Ishikawa (cell line): ENCODE measurements around the gene PEX1.

ENCODE experiments used
- CEBPB ChIP-seq: IDR thresholded peaks from 2 replicates; pipeline ENCODE4 v1.6.1; 2012
- CREB1 ChIP-seq: IDR thresholded peaks from 2 replicates; pipeline ENCODE4 v1.6.1; 2012; ENCODE audit warnings: low read depth
- EGR1 ChIP-seq: IDR thresholded peaks from 2 replicates; pipeline ENCODE4 v1.6.1; 2012
- EP300 ChIP-seq: IDR thresholded peaks from 2 replicates; pipeline ENCODE4 v1.6.1; 2012; ENCODE audit warnings: borderline replicate concordance
- FOXM1 ChIP-seq: IDR thresholded peaks from 2 replicates; pipeline ENCODE4 v1.6.1; 2012; ENCODE audit warnings: low read depth, borderline replicate concordance
- NFIC ChIP-seq: IDR thresholded peaks from 2 replicates; pipeline ENCODE4 v1.6.1; 2012
- RAD21 ChIP-seq: IDR thresholded peaks from 2 replicates; pipeline ENCODE4 v1.6.1; 2012; ENCODE audit warnings: low read depth
- TAF1 ChIP-seq: IDR thresholded peaks from 2 replicates; pipeline ENCODE4 v1.6.1; 2012; ENCODE audit warnings: low read depth, mild to moderate bottlenecking
- TCF12 ChIP-seq: IDR thresholded peaks from 2 replicates; pipeline ENCODE4 v1.6.1; 2012; ENCODE audit warnings: low read depth
- TEAD4 ChIP-seq: IDR thresholded peaks from 2 replicates; pipeline ENCODE4 v1.6.1; 2012
- YY1 ChIP-seq: IDR thresholded peaks from 2 replicates; pipeline ENCODE4 v1.6.1; 2012; ENCODE audit warnings: low read depth
- ZBTB7A ChIP-seq: IDR thresholded peaks from 2 replicates; pipeline ENCODE4 v1.6.1; 2012; ENCODE audit warnings: low read depth
- TF ChIP-seq, protein P1 (sequence below): IDR thresholded peaks from 2 replicates; pipeline ENCODE4 v1.6.1; 2012
- TF ChIP-seq, protein P2 (sequence below): IDR thresholded peaks from 2 replicates; pipeline ENCODE4 v1.6.1; 2012
- TF ChIP-seq, protein P3 (sequence below): IDR thresholded peaks from 2 replicates; pipeline ENCODE4 v1.6.1; 2012; ENCODE audit warnings: low read depth, mild to moderate bottlenecking

The PEX1 gene

DNA sequence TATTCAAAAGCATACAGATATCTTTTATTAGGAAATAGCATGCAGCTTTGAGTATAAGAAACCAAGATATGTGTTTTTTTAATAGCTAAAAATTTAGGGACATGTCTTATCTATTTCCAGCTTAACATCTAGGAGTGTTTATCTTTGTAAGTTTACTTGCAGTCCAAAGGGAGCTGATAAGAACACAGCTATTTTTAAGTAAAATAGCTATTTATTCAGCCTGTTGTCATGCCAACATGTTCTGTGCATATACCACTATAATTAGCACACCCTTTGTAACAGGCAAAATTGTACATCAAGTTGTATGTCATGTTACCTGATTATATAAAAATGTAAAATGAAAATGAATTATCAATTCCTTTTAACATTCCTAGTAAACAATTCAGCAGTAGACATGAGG lies 32.3 kb upstream of the PEX1 start:
- TF ChIP-seq TEAD4 (no peak), TAF1 (no peak), CEBPB (no peak), ZBTB7A (no peak), YY1 (no peak), EP300 (no peak), CREB1 (no peak), NFIC (no peak), EGR1 (no peak), RAD21 (no peak), FOXM1 (no peak), TCF12 (no peak)
- TF ChIP-seq, protein P1, sequence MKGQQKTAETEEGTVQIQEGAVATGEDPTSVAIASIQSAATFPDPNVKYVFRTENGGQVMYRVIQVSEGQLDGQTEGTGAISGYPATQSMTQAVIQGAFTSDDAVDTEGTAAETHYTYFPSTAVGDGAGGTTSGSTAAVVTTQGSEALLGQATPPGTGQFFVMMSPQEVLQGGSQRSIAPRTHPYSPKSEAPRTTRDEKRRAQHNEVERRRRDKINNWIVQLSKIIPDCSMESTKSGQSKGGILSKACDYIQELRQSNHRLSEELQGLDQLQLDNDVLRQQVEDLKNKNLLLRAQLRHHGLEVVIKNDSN: no peak
- TF ChIP-seq, protein P2, sequence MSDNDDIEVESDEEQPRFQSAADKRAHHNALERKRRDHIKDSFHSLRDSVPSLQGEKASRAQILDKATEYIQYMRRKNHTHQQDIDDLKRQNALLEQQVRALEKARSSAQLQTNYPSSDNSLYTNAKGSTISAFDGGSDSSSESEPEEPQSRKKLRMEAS: no peak
- TF ChIP-seq, protein P3, sequence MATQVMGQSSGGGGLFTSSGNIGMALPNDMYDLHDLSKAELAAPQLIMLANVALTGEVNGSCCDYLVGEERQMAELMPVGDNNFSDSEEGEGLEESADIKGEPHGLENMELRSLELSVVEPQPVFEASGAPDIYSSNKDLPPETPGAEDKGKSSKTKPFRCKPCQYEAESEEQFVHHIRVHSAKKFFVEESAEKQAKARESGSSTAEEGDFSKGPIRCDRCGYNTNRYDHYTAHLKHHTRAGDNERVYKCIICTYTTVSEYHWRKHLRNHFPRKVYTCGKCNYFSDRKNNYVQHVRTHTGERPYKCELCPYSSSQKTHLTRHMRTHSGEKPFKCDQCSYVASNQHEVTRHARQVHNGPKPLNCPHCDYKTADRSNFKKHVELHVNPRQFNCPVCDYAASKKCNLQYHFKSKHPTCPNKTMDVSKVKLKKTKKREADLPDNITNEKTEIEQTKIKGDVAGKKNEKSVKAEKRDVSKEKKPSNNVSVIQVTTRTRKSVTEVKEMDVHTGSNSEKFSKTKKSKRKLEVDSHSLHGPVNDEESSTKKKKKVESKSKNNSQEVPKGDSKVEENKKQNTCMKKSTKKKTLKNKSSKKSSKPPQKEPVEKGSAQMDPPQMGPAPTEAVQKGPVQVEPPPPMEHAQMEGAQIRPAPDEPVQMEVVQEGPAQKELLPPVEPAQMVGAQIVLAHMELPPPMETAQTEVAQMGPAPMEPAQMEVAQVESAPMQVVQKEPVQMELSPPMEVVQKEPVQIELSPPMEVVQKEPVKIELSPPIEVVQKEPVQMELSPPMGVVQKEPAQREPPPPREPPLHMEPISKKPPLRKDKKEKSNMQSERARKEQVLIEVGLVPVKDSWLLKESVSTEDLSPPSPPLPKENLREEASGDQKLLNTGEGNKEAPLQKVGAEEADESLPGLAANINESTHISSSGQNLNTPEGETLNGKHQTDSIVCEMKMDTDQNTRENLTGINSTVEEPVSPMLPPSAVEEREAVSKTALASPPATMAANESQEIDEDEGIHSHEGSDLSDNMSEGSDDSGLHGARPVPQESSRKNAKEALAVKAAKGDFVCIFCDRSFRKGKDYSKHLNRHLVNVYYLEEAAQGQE: no peak

GRCh38 chr7:92557808-92558362 lies 29.6 kb upstream of the PEX1 start:
- no peak for TF ChIP-seq FOXM1
- no peak for TF ChIP-seq TAF1
- TF ChIP-seq, protein P3: no peak
- TF ChIP-seq, protein P2: no peak
- no peak for TF ChIP-seq ZBTB7A
- no peak for TF ChIP-seq CEBPB
- no peak for TF ChIP-seq EP300
- no peak for TF ChIP-seq NFIC
- TF ChIP-seq, protein P1: no peak
- TF ChIP-seq YY1: no peak
- no peak for TF ChIP-seq RAD21
- no peak for TF ChIP-seq EGR1
- no peak for TF ChIP-seq CREB1
- no peak for TF ChIP-seq TEAD4
- TF ChIP-seq TCF12: no peak

- TF ChIP-seq, protein P3: no peak
- TF ChIP-seq CEBPB (no peak), FOXM1 (no peak), NFIC (no peak), TAF1 (no peak), EP300 (no peak), TCF12 (no peak), CREB1 (no peak), ZBTB7A (no peak), EGR1 (no peak), TEAD4 (no peak), YY1 (no peak), RAD21 (no peak)
- TF ChIP-seq, protein P2: no peak
- TF ChIP-seq, protein P1: no peak
Measured at GRCh38 chr7:92557249-92557648, 28.9 kb upstream of the PEX1 start.
